NCI-H2171 treated with DMSO at 0.1 percent for 48 hours (cell line): ENCODE data around the gene NRG3.
A peak's percentile ranks its signal among the peaks of the same experiment; 100 is the strongest.

ENCODE experiments used
- DNase-seq: peaks from one replicate; lab custom pipeline; 2025; lab: John Stamatoyannopoulos, UW

The NRG3 gene

DNA sequence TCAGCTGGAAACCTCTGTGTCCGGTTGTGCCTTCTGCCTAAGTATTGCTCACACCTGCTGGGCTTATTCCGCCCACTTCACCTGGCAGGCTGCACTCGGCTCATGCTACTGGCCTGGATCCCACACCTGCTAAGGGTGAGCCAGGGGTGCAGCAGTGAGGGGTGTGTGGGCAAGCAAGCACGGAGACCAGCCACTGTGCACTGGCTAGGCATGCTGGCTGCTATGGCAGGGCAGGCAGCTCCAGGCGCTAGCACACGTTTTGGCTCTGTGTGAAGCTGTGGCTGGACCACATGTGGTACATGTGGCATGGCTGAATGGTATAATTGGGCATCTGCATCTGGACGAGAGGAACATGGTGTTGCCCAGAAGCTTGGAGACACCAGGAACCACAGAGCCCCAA lies 940.7 kb downstream of the NRG3 start:
- DNase-seq, result no peak

DNA sequence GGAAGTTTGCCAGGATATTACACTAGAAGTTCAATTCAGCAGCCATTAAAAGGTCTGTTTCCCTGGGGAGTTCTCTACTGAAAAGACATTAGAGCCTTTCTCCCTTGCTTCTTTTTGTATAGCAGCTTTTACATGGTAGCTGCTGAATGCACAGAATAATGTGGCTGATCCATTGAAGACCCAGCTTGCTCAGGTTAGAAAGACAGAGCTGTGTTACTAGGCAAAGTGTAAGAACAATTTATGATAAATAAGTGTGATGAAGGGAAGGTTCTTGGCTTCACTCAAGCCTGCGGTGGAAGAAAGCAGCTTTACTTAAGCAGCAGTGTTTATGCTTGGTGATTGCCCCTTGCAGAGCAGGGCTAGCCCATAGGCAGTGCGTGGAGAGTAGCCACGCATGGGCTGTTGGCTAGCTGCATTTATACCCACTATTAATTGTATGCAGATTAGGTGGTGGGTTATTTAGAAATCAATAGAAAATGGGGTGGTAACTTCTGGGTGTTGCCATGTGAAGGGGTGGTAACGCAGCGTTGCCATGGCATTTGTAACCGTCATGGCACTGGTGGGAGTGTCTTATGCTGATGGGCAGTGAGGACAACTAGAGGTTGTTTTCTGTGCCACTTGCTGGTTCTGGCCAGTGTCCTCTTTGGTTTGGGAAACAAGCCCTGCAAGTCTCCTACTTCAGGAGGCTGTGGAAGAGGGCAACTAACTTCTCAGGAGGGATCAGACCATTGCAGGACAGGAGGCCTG lies 942.9 kb downstream of the NRG3 start:
- DNase-seq, result no peak

GRCh38 chr10:82821043-82821442 lies 946.0 kb downstream of the NRG3 start:
- no peak for DNase-seq

GRCh38 chr10:82826132-82826531 lies 951.1 kb downstream of the NRG3 start:
- no peak for DNase-seq

- DNase-seq, result no peak
Observed at GRCh38 chr10:82827901-82828300, 952.9 kb downstream of the NRG3 start.

GRCh38 chr10:82847242-82847641 lies 972.2 kb downstream of the NRG3 start:
- DNase-seq, result no peak

- DNase-seq, result no peak
Observed at GRCh38 chr10:82850191-82850590, 975.2 kb downstream of the NRG3 start.

- no peak for DNase-seq
Observed at GRCh38 chr10:82856957-82857613, 982.1 kb downstream of the NRG3 start.

DNA sequence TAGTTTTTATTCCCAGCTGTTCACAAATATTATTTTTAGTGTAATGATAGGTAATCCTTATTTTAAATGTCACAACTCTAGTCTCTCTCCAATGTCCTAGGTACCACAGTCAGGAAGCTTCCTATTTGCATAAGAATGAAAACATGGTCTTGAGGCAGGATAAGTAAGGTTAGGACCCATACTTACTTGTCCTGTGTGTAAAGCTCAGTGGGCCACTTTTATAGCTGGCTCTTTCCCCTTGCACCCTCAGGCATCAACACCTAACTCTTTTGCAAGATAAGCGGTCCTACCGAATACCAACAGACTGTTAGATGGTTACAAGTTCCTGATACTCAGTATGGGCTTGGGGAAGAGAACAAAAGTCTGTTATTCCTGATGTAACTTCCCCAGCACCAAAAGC lies 986.9 kb downstream of the NRG3 start:
- DNase-seq, result no peak

DNA sequence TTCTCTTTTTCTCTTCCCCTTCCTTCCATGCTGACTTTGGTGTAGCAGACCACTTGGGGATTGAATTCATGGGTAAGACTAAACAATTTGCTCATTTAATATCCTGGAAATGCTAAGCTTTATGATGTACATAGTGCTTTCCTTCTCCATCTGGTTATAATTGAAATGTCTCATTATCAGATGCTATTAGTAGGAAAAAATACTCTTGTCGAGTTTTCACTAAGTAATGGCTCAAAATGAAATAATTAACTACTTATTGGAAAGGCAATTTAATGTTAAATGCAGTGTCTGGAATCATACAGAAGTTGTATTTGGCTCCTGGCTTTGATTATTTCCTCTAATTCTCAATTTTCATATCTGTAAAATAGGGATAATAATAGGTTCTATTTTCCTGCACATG lies 990.4 kb downstream of the NRG3 start:
- DNase-seq, result no peak

GRCh38 chr10:82866424-82867020 lies 991.5 kb downstream of the NRG3 start:
- DNase-seq, result no peak

GRCh38 chr10:82867056-82867455 lies 992.1 kb downstream of the NRG3 start:
- no peak for DNase-seq

DNA sequence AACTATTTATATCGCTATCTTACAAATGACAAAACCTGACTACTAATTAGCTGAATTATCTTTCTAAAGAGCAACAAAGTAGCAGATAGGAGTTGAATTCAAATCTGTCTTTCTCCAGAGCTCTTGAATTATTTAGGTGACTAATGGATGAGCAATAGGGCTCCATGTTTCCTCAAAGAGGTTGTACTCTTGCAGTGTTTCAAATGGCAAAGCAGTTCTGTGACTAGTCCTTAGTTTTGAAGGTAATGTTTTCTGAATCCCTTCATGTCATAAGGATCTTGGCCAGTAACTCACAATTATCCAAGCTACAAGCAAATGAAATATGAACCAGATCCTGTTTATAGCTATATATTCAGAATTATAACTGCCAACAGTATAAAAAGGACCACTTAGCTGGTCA lies 999.7 kb downstream of the NRG3 start:
- no peak for DNase-seq

- peak; percentile 44 for DNase-seq
Observed at GRCh38 chr10:82880776-82881290, 1005.8 kb downstream of the NRG3 start.

DNA sequence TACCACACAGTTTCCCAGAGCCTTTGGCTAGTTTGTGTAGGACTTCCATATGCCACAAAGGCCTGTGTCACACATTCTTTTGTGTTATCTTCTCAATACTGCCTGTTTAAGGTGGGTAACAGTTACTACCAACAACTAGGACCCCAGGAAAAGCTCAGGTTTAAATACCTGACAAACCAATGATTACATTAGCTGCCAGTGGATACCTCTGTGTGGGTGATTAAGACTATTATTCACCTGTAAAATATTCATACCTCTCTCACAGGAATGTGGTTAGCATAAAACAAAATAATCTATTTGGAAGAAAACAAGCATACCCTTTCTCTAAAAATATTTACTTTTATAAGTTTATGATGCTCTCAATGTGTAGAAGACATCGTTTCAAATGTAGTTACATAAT lies 1007.7 kb downstream of the NRG3 start:
- no peak for DNase-seq

GRCh38 chr10:82883603-82884002 lies 1008.6 kb downstream of the NRG3 start:
- no peak for DNase-seq

GRCh38 chr10:82887488-82887887 lies 1012.5 kb downstream of the NRG3 start:
- DNase-seq, result no peak

DNA sequence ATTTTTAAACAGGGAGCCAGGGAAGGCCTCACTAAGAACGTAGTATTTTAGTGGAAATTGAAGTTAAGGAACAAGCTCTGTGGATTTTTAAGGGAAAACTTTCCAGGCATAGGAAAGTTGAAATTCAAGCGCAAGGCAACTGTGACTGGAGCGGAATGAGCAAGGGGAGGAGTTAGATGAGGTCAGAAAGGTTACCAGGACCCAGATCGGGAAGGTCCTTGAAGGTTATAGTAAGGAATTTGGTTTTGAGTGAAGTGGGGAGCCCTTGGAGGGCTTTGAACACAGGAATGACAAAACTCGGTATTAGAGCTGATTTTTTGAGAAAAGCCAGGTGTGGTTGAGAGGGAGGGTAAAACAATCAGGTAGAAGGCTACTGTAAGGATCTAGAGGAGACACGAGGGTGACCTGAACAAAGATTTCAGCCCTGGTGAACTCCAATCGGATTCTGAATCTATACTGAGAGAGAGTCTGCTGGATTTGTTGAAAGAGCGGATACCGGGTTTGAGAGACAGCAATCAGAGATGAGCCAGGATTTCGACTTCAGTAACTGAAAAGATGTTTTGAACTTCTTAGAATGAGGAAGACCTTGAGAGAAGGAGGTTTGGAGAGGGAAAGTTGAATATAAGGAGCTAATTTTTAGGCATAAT lies 1013.9 kb downstream of the NRG3 start:
- no peak for DNase-seq

- DNase-seq, result no peak
Observed at GRCh38 chr10:82889728-82890127, 1014.7 kb downstream of the NRG3 start.

GRCh38 chr10:82890573-82890972 lies 1015.6 kb downstream of the NRG3 start:
- DNase-seq, result no peak

GRCh38 chr10:82908096-82908495 lies 1033.1 kb downstream of the NRG3 start:
- no peak for DNase-seq

DNA sequence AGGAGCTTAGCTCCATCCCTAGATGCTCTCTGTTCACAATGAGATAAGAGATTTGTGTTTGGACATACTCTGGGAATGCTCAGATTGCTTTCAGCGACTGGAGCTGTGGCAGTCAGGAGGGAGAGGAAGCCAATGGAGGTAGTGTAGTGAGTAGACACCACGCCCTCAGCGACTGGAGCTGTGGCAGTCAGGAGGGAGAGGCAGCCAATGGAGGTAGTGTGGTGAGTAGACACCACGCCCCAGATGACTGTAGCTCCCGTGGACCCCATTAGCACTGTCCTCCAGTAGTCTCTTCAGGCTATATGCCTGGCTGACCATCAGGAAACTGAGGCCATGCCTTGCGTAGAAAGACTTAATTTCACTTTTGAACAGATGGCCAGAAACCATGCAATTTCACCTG lies 1033.8 kb downstream of the NRG3 start:
- DNase-seq, result no peak

GRCh38 chr10:82910301-82910700 lies 1035.3 kb downstream of the NRG3 start:
- no peak for DNase-seq
